Progenitor cell of endocrine pancreas (in vitro differentiated cells): ENCODE measurements around the gene UBXN11. TPM values are rescaled to one million over a fixed set of nuclear protein-coding genes. Genes with fewer than 3 reads are reported as not detected.
A peak's percentile ranks its signal among the peaks of the same experiment; 100 is the strongest.

Experiments
- DNase-seq: peaks from one replicate; pipeline ENCODE4 v3.0.0; 2021; ENCODE audit warnings: low spot score; ENCODE audit not compliant: unreplicated experiment
- H3K27ac Mint-ChIP-seq: 2 replicates; pipeline ENCODE4 v1.8.0; 2021; ENCODE audit warnings: mild to moderate bottlenecking, moderate library complexity, mixed read lengths
- H3K27me3 Mint-ChIP-seq: 2 replicates; pipeline ENCODE4 v1.8.0; 2021; ENCODE audit warnings: mixed read lengths
- H3K36me3 Mint-ChIP-seq: 2 replicates; pipeline ENCODE4 v1.8.0; 2022; ENCODE audit warnings: mixed read lengths; ENCODE audit not compliant: insufficient read depth
- H3K4me1 Mint-ChIP-seq: 2 replicates; pipeline ENCODE4 v1.8.0; 2021; ENCODE audit warnings: low read depth, mixed read lengths
- H3K4me3 Mint-ChIP-seq: 2 replicates; pipeline ENCODE4 v1.8.0; 2021; ENCODE audit warnings: low read depth, mild to moderate bottlenecking, moderate library complexity, mixed read lengths
- H3K9me3 Mint-ChIP-seq: 2 replicates; pipeline ENCODE4 v1.8.0; 2021; ENCODE audit warnings: low read depth, mixed read lengths
- total RNA-seq: library from RNA; stranded (reverse); gene quantifications from 2 replicates; pipeline ENCODE4 v1.2.1, GENCODE V29; 2021
- TF ChIP-seq, protein P1 (sequence below): fragments of 200-600 bp; sonication (generic); IDR thresholded peaks from one replicate; pipeline ENCODE4 v1.5.0; 2021; ENCODE audit warnings: antibody characterized with exemption, mild to moderate bottlenecking; ENCODE audit not compliant: unreplicated experiment

UBXN11 gene
- total RNA-seq, 1 donor from 2014 or later: 48.9 TPM

DNA sequence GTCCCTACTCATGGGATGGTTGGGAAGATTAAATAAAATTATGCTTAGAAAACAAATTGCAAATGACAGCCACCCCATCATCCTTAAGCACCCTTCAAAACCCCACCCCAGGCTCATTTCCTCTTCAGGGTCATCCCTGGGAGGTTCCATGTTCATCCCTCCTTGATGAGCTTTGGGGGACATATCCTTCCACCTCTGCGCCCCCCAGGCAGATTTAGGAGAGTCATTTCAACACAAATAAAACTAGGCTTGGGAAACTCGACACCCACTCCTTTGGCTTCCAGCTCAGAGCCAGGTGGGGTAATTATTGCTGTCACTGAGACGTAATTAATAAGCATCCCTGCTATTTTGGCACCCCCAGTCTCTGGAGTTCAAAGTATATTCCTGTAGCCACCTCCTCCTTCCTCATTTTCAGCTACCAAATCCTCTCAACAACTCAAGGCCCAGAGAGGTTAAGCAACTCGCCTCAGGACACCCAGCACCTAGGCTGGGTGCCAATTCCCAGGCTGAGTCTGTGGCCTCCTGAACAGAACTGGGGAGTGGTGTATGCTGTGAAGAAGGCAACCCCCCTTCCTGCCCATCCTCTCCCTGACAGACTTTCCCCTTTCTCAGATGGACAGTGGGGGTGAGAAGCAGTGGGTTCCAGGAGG, 46.9 kb upstream of the UBXN11 start:
- Mint-ChIP-seq H3K9me3 (no peaks in the 10 kb centered on the region), H3K4me3 (peak overlapping the region; percentile 37), H3K27me3 (peaks cover 6% of the 10 kb centered on the region), H3K36me3 (no peaks in the 10 kb centered on the region), H3K27ac (peak overlapping the region; percentile 93), H3K4me1 (peaks cover 39% of the 10 kb centered on the region)
- TF ChIP-seq, protein P1, sequence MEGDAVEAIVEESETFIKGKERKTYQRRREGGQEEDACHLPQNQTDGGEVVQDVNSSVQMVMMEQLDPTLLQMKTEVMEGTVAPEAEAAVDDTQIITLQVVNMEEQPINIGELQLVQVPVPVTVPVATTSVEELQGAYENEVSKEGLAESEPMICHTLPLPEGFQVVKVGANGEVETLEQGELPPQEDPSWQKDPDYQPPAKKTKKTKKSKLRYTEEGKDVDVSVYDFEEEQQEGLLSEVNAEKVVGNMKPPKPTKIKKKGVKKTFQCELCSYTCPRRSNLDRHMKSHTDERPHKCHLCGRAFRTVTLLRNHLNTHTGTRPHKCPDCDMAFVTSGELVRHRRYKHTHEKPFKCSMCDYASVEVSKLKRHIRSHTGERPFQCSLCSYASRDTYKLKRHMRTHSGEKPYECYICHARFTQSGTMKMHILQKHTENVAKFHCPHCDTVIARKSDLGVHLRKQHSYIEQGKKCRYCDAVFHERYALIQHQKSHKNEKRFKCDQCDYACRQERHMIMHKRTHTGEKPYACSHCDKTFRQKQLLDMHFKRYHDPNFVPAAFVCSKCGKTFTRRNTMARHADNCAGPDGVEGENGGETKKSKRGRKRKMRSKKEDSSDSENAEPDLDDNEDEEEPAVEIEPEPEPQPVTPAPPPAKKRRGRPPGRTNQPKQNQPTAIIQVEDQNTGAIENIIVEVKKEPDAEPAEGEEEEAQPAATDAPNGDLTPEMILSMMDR: no peak
- DNase-seq: no peak

DNA sequence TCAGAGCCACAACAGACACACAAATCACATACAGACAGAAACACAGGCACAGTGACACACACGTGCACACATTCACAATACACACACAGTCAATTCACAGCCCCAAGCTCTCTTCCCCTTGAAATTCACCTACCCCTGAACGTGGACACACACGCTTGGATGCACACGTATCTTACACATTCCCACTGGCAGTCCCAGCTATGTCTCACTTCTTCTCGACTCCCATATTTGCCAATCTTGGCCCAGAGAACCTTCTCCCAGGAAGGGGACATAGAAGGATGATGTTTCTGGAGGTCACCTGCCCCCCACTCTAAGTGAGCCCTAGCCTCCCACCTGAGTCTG, 45.9 kb upstream of the UBXN11 start:
- peaks cover 39% of the 10 kb centered on the region for H3K4me1 Mint-ChIP-seq
- TF ChIP-seq, protein P1: no peak
- peak overlapping the region; percentile 0 for H3K4me3 Mint-ChIP-seq
- DNase-seq: no peak
- peaks cover 2% of the 10 kb centered on the region for H3K27me3 Mint-ChIP-seq
- no peaks in the 10 kb centered on the region for H3K9me3 Mint-ChIP-seq
- no peaks in the 10 kb centered on the region for H3K36me3 Mint-ChIP-seq
- peak overlapping the region; percentile 75 for H3K27ac Mint-ChIP-seq

GRCh38 chr1:26351590-26352337, 45.3 kb upstream of the UBXN11 start:
- H3K36me3 Mint-ChIP-seq: no peaks in the 10 kb centered on the region
- H3K4me3 Mint-ChIP-seq: peak overlapping the region; percentile 0
- no peaks in the 10 kb centered on the region for H3K9me3 Mint-ChIP-seq
- TF ChIP-seq, protein P1: no peak
- peaks cover 39% of the 10 kb centered on the region for H3K4me1 Mint-ChIP-seq
- peaks cover 2% of the 10 kb centered on the region for H3K27me3 Mint-ChIP-seq
- H3K27ac Mint-ChIP-seq: peak overlapping the region; percentile 75
- DNase-seq: no peak

DNA sequence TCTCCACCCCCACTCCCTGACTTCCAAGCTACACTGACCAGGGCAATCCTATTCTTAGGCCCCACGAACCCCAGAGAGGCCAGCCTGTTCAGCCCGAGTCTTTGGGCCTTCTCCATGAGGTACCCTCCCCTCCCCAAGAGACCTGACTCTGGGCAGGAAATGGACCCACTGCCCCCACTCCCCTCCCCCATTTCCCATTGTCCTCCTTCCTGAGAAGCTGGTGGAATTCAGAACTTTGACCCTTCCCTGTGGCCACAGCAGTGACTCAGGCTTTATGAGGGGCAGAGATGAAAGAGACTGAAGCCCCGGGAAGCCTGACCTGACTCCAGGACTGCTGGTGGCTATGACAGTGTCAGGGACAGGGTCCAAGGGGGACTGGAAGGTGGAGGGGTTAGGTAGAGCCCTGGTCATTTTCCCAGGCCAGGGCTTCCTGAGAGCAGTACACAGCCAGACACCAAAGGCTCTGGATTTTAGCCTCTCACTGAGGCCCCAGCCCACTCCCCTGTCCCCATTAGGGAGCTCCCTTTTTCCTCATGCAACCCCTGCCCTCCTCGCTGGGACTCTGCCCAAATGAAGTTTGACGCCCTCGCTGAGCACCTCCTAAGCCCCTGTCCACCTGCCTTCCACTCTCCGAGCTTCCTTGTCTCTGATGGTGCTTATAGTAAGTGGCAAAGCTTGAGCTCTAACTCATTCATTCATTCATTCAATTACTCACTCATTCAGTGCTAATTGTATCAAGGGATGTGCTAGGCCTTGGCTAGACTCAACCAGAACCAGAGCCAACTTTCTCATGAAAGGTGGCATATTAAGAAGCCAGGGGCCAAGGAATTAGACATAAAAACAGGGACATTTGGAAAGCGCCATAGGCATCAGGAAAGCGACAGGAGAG, 44.5 kb upstream of the UBXN11 start:
- TF ChIP-seq, protein P1: no peak
- H3K4me3 Mint-ChIP-seq: peak overlapping the region; percentile 11
- no peaks in the 10 kb centered on the region for H3K9me3 Mint-ChIP-seq
- H3K36me3 Mint-ChIP-seq: no peaks in the 10 kb centered on the region
- H3K4me1 Mint-ChIP-seq: peaks cover 39% of the 10 kb centered on the region
- H3K27ac Mint-ChIP-seq: peak overlapping the region; percentile 75
- no peak for DNase-seq
- peaks cover 2% of the 10 kb centered on the region for H3K27me3 Mint-ChIP-seq

DNA sequence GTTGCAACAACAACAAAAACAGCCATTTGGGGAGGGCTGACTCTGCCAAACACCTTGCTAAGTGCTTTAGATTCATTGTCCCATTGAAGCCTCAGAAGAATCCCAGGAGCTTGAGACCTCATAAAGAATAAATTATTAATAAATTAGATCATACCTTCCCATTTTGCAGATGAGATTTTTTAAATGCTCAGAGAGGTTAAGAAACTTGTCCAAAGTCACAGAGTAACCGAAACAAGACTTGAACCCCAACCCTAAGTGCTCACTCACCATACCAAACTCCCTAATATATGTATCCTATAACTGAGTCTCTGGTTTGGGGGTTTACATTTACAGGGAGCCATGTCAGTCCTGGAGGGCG, 43.9 kb upstream of the UBXN11 start:
- Mint-ChIP-seq H3K4me3 (no peak overlapping the region), H3K4me1 (peaks cover 37% of the 10 kb centered on the region), H3K9me3 (no peaks in the 10 kb centered on the region), H3K27ac (peak overlapping the region; percentile 75), H3K36me3 (no peaks in the 10 kb centered on the region), H3K27me3 (no peaks in the 10 kb centered on the region)
- TF ChIP-seq, protein P1: no peak
- DNase-seq: no peak
